ENCODE results near the gene RASGRP2. TPM values are rescaled to one million over a fixed set of nuclear protein-coding genes. Genes with fewer than 3 reads are reported as not detected.

RASGRP2 gene
- total and polyA plus RNA-seq, 7 experiments from 2014 or later: 197 to 697 (median 577) TPM

- peak overlapping the region; percentile 87 to 97 (median 92) for H3K27ac Mint-ChIP-seq
- peak; percentile 50 for ATAC-seq
- H3K36me3 ChIP-seq (ENCODE audit: control insufficient read depth in 2 of 3, insufficient read depth in 3 of 3, low read length in 3 of 3): peaks cover 26 to 57% (median 31%) of the 10 kb centered on the region in 3 experiments
- ChIA-PET POLR2A (interaction anchor here (0.7 to 39.7 kb wide), 14 partner anchors 1 to 371 kb away, joined by 3 to 1956 read pairs (median 3); partner anchors contain the start of genes FAU, MAP4K2, MEN1 and MRPL49), CTCF (interaction anchor here (0.7 to 19.1 kb wide), 10 partner anchors 11 to 121 kb away, joined by 3 to 305 read pairs (median 4); partner anchors contain the start of genes RASGRP2 and SF1)
- H3K4me1 Mint-ChIP-seq: peaks cover 71 to 98% (median 92%) of the 10 kb centered on the region in 7 donors
- H3K4me3 ChIP-seq (ENCODE audit: low read length): peak overlapping the region; percentile 41
- H3K27me3 Mint-ChIP-seq: no peaks in the 10 kb centered on the region
- intact Hi-C loops (cut with micrococcal nuclease): loop anchor here in 1 of 2 donors (1.0 kb wide), 2 partner anchors 14 to 21 kb away; partner anchors contain the start of gene SF1
- H3K4me3 Mint-ChIP-seq: peak overlapping the region; percentile 81 to 96 (median 84)
- peaks cover 25 to 57% (median 51%) of the 10 kb centered on the region in 5 donors for H3K36me3 Mint-ChIP-seq
- peak in 7 of 9 donors; percentile 71 to 85 (median 80) for DNase-seq
- no peaks in the 10 kb centered on the region for H3K9me3 ChIP-seq (ENCODE audit: control insufficient read depth in 2 of 3, low read length in 3 of 3)
- H3K27me3 ChIP-seq (ENCODE audit: control insufficient read depth in 2 of 2, insufficient read depth in 2 of 2, low read length in 2 of 2): no peaks in the 10 kb centered on the region
- H3K27ac ChIP-seq (ENCODE audit: low read depth, low read length): peak overlapping the region; percentile 60
- H3K9me3 Mint-ChIP-seq: peaks cover 0 to 9% (median 0%) of the 10 kb centered on the region in 11 donors
- H3K4me1 ChIP-seq (ENCODE audit: control insufficient read depth in 2 of 2, insufficient read depth in 2 of 2, low read length in 2 of 2): peaks cover 69 to 90% of the 10 kb centered on the region in 2 donors
Observed at GRCh38 chr11:64764040-64764611, 20.2 kb upstream of the RASGRP2 start.

- H3K4me1 ChIP-seq (ENCODE audit: control insufficient read depth in 2 of 2, insufficient read depth in 2 of 2, low read length in 2 of 2): peaks cover 69 to 90% of the 10 kb centered on the region in 2 donors
Observed at GRCh38 chr11:64763526-64764039, 19.6 kb upstream of the RASGRP2 start.

GRCh38 chr11:64762674-64763525 is 19.0 kb upstream of the RASGRP2 start:
- Mint-ChIP-seq H3K27me3 (no peaks in the 10 kb centered on the region), H3K27ac (peak overlapping the region; percentile 87 to 97 (median 92)), H3K36me3 (peaks cover 20 to 46% (median 39%) of the 10 kb centered on the region in 5 donors), H3K4me1 (peaks cover 62 to 92% (median 81%) of the 10 kb centered on the region in 7 donors), H3K9me3 (peaks cover 0 to 9% (median 0%) of the 10 kb centered on the region in 11 donors), H3K4me3 (peak overlapping the region; percentile 72 to 96 (median 84))
- no peaks in the 10 kb centered on the region for H3K9me3 ChIP-seq (ENCODE audit: control insufficient read depth in 2 of 3, low read length in 3 of 3)
- peaks cover 14 to 45% (median 19%) of the 10 kb centered on the region in 3 experiments for H3K36me3 ChIP-seq (ENCODE audit: control insufficient read depth in 2 of 3, insufficient read depth in 3 of 3, low read length in 3 of 3)
- ATAC-seq: peak; percentile 5
- H3K27ac ChIP-seq (ENCODE audit: low read depth, low read length): peak overlapping the region; percentile 60
- POLR2A ChIA-PET: interaction anchor here (0.6 to 39.7 kb wide), 14 partner anchors 2 to 372 kb away, joined by 3 to 1956 read pairs (median 4); partner anchors contain the start of genes MAP4K2, MEN1, PYGM and RASGRP2
- H3K27me3 ChIP-seq (ENCODE audit: control insufficient read depth in 2 of 2, insufficient read depth in 2 of 2, low read length in 2 of 2): no peaks in the 10 kb centered on the region
- intact Hi-C loops (cut with micrococcal nuclease): no loop called here
- peaks cover 66 to 90% of the 10 kb centered on the region in 2 donors for H3K4me1 ChIP-seq (ENCODE audit: control insufficient read depth in 2 of 2, insufficient read depth in 2 of 2, low read length in 2 of 2)
- peak in 4 of 9 donors; percentile 28 to 48 (median 43) for DNase-seq
- CTCF ChIA-PET: interaction anchor here (0.5 to 19.1 kb wide), 8 partner anchors 9 to 204 kb away, joined by 3 to 305 read pairs (median 8); partner anchors contain the start of genes RASGRP2 and SF1
- H3K4me3 ChIP-seq (ENCODE audit: low read length): peak overlapping the region; percentile 41

More at GRCh38 chr11:64763526-64764039, 19.6 kb upstream of the RASGRP2 start:
- Mint-ChIP-seq H3K4me3 (peak overlapping the region; percentile 81 to 96 (median 84)), H3K36me3 (peaks cover 21 to 52% (median 46%) of the 10 kb centered on the region in 5 donors), H3K27me3 (no peaks in the 10 kb centered on the region), H3K27ac (peak overlapping the region; percentile 87 to 97 (median 92)), H3K9me3 (peaks cover 0 to 9% (median 0%) of the 10 kb centered on the region in 11 donors), H3K4me1 (peaks cover 69 to 95% (median 88%) of the 10 kb centered on the region in 7 donors)
- peak in 1 of 9 donors; percentile 26 for DNase-seq
- POLR2A ChIA-PET: interaction anchor here (0.6 to 39.7 kb wide), 17 partner anchors 1 to 371 kb away, joined by 3 to 1956 read pairs (median 4); partner anchors contain the start of genes FAU, MAP4K2, MEN1 and MRPL49
- Histone ChIP-seq H3K27ac (ENCODE audit: low read depth, low read length) (peak overlapping the region; percentile 60), H3K36me3 (ENCODE audit: control insufficient read depth in 2 of 3, insufficient read depth in 3 of 3, low read length in 3 of 3) (peaks cover 21 to 51% (median 26%) of the 10 kb centered on the region in 3 experiments), H3K4me3 (ENCODE audit: low read length) (peak overlapping the region; percentile 41), H3K9me3 (ENCODE audit: control insufficient read depth in 2 of 3, low read length in 3 of 3) (no peaks in the 10 kb centered on the region), H3K27me3 (ENCODE audit: control insufficient read depth in 2 of 2, insufficient read depth in 2 of 2, low read length in 2 of 2) (no peaks in the 10 kb centered on the region)
- intact Hi-C loops (cut with micrococcal nuclease): loop anchor here in 1 of 2 donors (1.0 kb wide), 2 partner anchors 15 to 20 kb away; partner anchors contain the start of gene SF1
- CTCF ChIA-PET: interaction anchor here (0.7 to 19.1 kb wide), 10 partner anchors 8 to 86 kb away, joined by 3 to 305 read pairs (median 4); partner anchors contain the start of genes RASGRP2 and SF1
- ATAC-seq: no peak

GRCh38 chr11:64762277-64762673 is 18.3 kb upstream of the RASGRP2 start:
- Histone ChIP-seq H3K9me3 (ENCODE audit: control insufficient read depth in 2 of 3, low read length in 3 of 3) (no peaks in the 10 kb centered on the region), H3K36me3 (ENCODE audit: control insufficient read depth in 2 of 3, insufficient read depth in 3 of 3, low read length in 3 of 3) (peaks cover 8 to 38% (median 13%) of the 10 kb centered on the region in 3 experiments), H3K27ac (ENCODE audit: low read depth, low read length) (peak overlapping the region; percentile 60), H3K4me3 (ENCODE audit: low read length) (no peak overlapping the region), H3K27me3 (ENCODE audit: control insufficient read depth in 2 of 2, insufficient read depth in 2 of 2, low read length in 2 of 2) (no peaks in the 10 kb centered on the region), H3K4me1 (ENCODE audit: control insufficient read depth in 2 of 2, insufficient read depth in 2 of 2, low read length in 2 of 2) (peaks cover 60 to 85% of the 10 kb centered on the region in 2 donors)
- Mint-ChIP-seq H3K27ac (peak overlapping the region; percentile 87 to 97 (median 92)), H3K9me3 (peaks cover 0 to 9% (median 0%) of the 10 kb centered on the region in 11 donors), H3K27me3 (no peaks in the 10 kb centered on the region), H3K4me3 (peak overlapping the region; percentile 59 to 96 (median 84)), H3K4me1 (peaks cover 56 to 92% (median 79%) of the 10 kb centered on the region in 7 donors), H3K36me3 (peaks cover 16 to 40% (median 33%) of the 10 kb centered on the region in 5 donors)
- no peak for ATAC-seq
- peak in 1 of 9 donors; percentile 13 for DNase-seq
- intact Hi-C loops (cut with micrococcal nuclease): no loop called here
- ChIA-PET CTCF (interaction anchor here (0.5 to 19.1 kb wide), 6 partner anchors 9 to 204 kb away, joined by 4 to 305 read pairs (median 8); partner anchors contain the start of gene RASGRP2), POLR2A (interaction anchor here (0.6 to 39.7 kb wide), 5 partner anchors 3 to 736 kb away, joined by 3 to 1956 read pairs (median 7); partner anchors contain the start of genes MALAT1, PYGM, RASGRP2 and SF1)

GRCh38 chr11:64760759-64761420 is 16.9 kb upstream of the RASGRP2 start:
- Mint-ChIP-seq H3K36me3 (peaks cover 16 to 32% (median 23%) of the 10 kb centered on the region in 5 donors), H3K27ac (peak overlapping the region; percentile 86 to 95 (median 92)), H3K4me1 (peaks cover 51 to 82% (median 69%) of the 10 kb centered on the region in 7 donors), H3K4me3 (peak overlapping the region; percentile 54 to 96 (median 75)), H3K9me3 (peaks cover 0 to 9% (median 0%) of the 10 kb centered on the region in 11 donors), H3K27me3 (no peaks in the 10 kb centered on the region)
- H3K27me3 ChIP-seq (ENCODE audit: control insufficient read depth in 2 of 2, insufficient read depth in 2 of 2, low read length in 2 of 2): no peaks in the 10 kb centered on the region
- no peak overlapping the region for H3K4me3 ChIP-seq (ENCODE audit: low read length)
- ChIA-PET CTCF (interaction anchor here (0.7 to 19.1 kb wide), 5 partner anchors 14 to 555 kb away, joined by 4 to 305 read pairs (median 7); partner anchors contain the start of genes RASGRP2 and SF1), POLR2A (interaction anchor here (0.6 to 39.7 kb wide), 7 partner anchors 4 to 430 kb away, joined by 3 to 1956 read pairs (median 4); partner anchors contain the start of genes PYGM, RASGRP2 and SF1)
- H3K36me3 ChIP-seq (ENCODE audit: control insufficient read depth in 2 of 3, insufficient read depth in 3 of 3, low read length in 3 of 3): peaks cover 4 to 27% (median 6%) of the 10 kb centered on the region in 3 experiments
- no peaks in the 10 kb centered on the region for H3K9me3 ChIP-seq (ENCODE audit: control insufficient read depth in 2 of 3, low read length in 3 of 3)
- no peak for ATAC-seq
- DNase-seq: peak in 3 of 9 donors; percentile 28 to 46 (median 39)
- intact Hi-C loops (cut with micrococcal nuclease): no loop called here
- H3K27ac ChIP-seq (ENCODE audit: low read depth, low read length): peak overlapping the region; percentile 49
- H3K4me1 ChIP-seq (ENCODE audit: control insufficient read depth in 2 of 2, insufficient read depth in 2 of 2, low read length in 2 of 2): peaks cover 56 to 75% of the 10 kb centered on the region in 2 donors
